Stimulated activated CD4-positive, alpha-beta T cell treated with anti-CD3 and anti-CD28 coated beads, Interleukin-1b, Interleukin-23, amount 100 ng/mL, for 24 hours (primary cell): ENCODE data around the gene GTSF1L.

Experiments used
- DNase-seq, 4 experiments: peaks; one replicate each; pipeline ENCODE4 v3.0.0-alpha.2; 2020; ENCODE audit warnings: low read depth in 4 of 4, low spot score in 1 of 4

Gene GTSF1L

GRCh38 chr20:43716757-43717615, 9.8 kb downstream of the GTSF1L start:
- no peak for DNase-seq

GRCh38 chr20:43716123-43716522, 10.7 kb downstream of the GTSF1L start:
- no peak for DNase-seq

- DNase-seq, result no peak
These were observed 11.3 kb downstream of the GTSF1L start for GRCh38 chr20:43715511-43715910.

GRCh38 chr20:43715044-43715443, 11.8 kb downstream of the GTSF1L start:
- DNase-seq, result no peak

- no peak for DNase-seq
These were observed 15.6 kb downstream of the GTSF1L start for GRCh38 chr20:43711098-43711654.

- DNase-seq, result no peak
These were observed 16.3 kb downstream of the GTSF1L start for GRCh38 chr20:43710370-43711044.

- DNase-seq, result no peak
These were observed 24.3 kb downstream of the GTSF1L start for GRCh38 chr20:43702502-43702901.

GRCh38 chr20:43700627-43701026, 26.2 kb downstream of the GTSF1L start:
- no peak for DNase-seq

- no peak for DNase-seq
These were observed 26.7 kb downstream of the GTSF1L start for GRCh38 chr20:43699941-43700565.

GRCh38 chr20:43695571-43695970, 31.2 kb downstream of the GTSF1L start:
- no peak for DNase-seq

GRCh38 chr20:43694763-43695162, 32.0 kb downstream of the GTSF1L start:
- DNase-seq, result no peak

- DNase-seq, result peak; percentile 27 to 48 (median 40)
These were observed 34.8 kb downstream of the GTSF1L start for GRCh38 chr20:43691928-43692524.

GRCh38 chr20:43690943-43691598, 35.7 kb downstream of the GTSF1L start:
- DNase-seq, result no peak

- DNase-seq, result peak in 1 of 4 experiments; percentile 6
These were observed 37.6 kb downstream of the GTSF1L start for GRCh38 chr20:43689165-43689564.

- no peak for DNase-seq
These were observed 40.0 kb downstream of the GTSF1L start for GRCh38 chr20:43686820-43687219.

- DNase-seq, result no peak
These were observed 44.4 kb downstream of the GTSF1L start for GRCh38 chr20:43682446-43682845.

GRCh38 chr20:43681991-43682410, 44.8 kb downstream of the GTSF1L start:
- no peak for DNase-seq

GRCh38 chr20:43681468-43681942, 45.3 kb downstream of the GTSF1L start:
- DNase-seq, result no peak

- DNase-seq, result no peak
These were observed 45.8 kb downstream of the GTSF1L start for GRCh38 chr20:43680981-43681380.

- DNase-seq, result no peak
These were observed 50.4 kb downstream of the GTSF1L start for GRCh38 chr20:43676368-43676767.
